ENCODE data around the gene RTL1. TPM values are rescaled to one million over a fixed set of nuclear protein-coding genes. Genes with fewer than 3 reads are reported as not detected.

Gene RTL1
- total RNA-seq, 1 experiment from 2014 or later: not detected

- Histone ChIP-seq H3K9me2 (replicated peaks; ENCODE audit: low read length) (no peaks in the 10 kb centered on the region), H3K9me3 (ENCODE audit: low read length) (no peaks in the 10 kb centered on the region), H3K27ac (ENCODE audit: low read length) (no peak overlapping the region), H3K36me3 (ENCODE audit: low read depth, low read length) (no peaks in the 10 kb centered on the region), H3K9ac (ENCODE audit: low read length) (no peak overlapping the region), H3K27me3 (ENCODE audit: low read length) (peaks cover 17% of the 10 kb centered on the region), H3F3A (ENCODE audit: low read length, unreplicated experiment) (no peaks in the 10 kb centered on the region), H3K79me2 (ENCODE audit: low read length) (no peaks in the 10 kb centered on the region), H2AFZ (ENCODE audit: low read length) (no peak overlapping the region), H4K20me1 (ENCODE audit: low read length) (no peaks in the 10 kb centered on the region), H3K4me2 (ENCODE audit: low read length) (no peak overlapping the region), H3K4me3 (ENCODE audit: low read length) (no peak overlapping the region), H3K4me1 (ENCODE audit: insufficient read depth, low read length) (no peaks in the 10 kb centered on the region)
- POLR2A ChIA-PET (ENCODE audit: unreplicated experiment): no interaction called here
- no peak for DNase-seq
- TF ChIP-seq EZH2phosphoT487 (IDR thresholded peaks at IDR 0.05; ENCODE audit: borderline replicate concordance, low read length) (no peak), EZH2 (IDR thresholded peaks at IDR 0.05; ENCODE audit: low read length, unreplicated experiment) (no peak), CTCF (conservative IDR thresholded peaks at IDR 0.05; ENCODE audit: low read depth, low read length) (no peak)
- no TSS peak for BruUV-seq (replicated peaks)
- ATAC-seq: no peak
- intact Hi-C loops (cut with micrococcal nuclease): no loop called here
- CTCF ChIA-PET: no interaction called here
These were observed 11.7 kb downstream of the RTL1 start for GRCh38 chr14:100891501-100892445.

DNA sequence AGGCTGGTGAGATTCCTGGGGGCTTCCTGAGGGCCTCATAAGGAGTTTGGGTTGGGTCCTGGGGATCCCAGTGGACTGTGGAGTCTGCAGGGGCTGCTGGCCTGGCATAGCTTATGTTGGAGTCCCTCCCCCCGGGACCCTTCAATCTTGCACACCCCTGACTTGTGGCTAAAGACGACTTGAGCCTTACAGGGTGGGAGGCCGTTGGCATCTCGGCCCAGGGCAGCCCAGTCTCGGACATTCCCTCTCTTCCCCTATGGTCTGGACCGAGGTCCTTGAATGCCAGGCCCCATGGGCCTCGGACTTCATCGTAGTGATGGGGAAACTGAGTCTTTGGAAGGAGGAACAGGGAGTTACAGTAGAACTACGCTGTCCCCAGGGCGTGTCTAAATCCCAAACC lies 12.5 kb downstream of the RTL1 start:
- no peaks in the 10 kb centered on the region for H4K20me1 ChIP-seq (ENCODE audit: low read length)
- intact Hi-C loops (cut with micrococcal nuclease): no loop called here
- peaks cover 11% of the 10 kb centered on the region for H3K27me3 ChIP-seq (ENCODE audit: low read length)
- H3K9me2 ChIP-seq (replicated peaks; ENCODE audit: low read length): no peaks in the 10 kb centered on the region
- no TSS peak for BruUV-seq (replicated peaks)
- H3K27ac ChIP-seq (ENCODE audit: low read length): no peak overlapping the region
- ChIA-PET POLR2A (ENCODE audit: unreplicated experiment) (no interaction called here), CTCF (no interaction called here)
- H3K79me2 ChIP-seq (ENCODE audit: low read length): no peaks in the 10 kb centered on the region
- no peak overlapping the region for H2AFZ ChIP-seq (ENCODE audit: low read length)
- no peak for TF ChIP-seq CTCF (conservative IDR thresholded peaks at IDR 0.05; ENCODE audit: low read depth, low read length)
- TF ChIP-seq EZH2 (IDR thresholded peaks at IDR 0.05; ENCODE audit: low read length, unreplicated experiment): no peak
- no peak for TF ChIP-seq EZH2phosphoT487 (IDR thresholded peaks at IDR 0.05; ENCODE audit: borderline replicate concordance, low read length)
- H3K4me2 ChIP-seq (ENCODE audit: low read length): no peak overlapping the region
- H3K4me1 ChIP-seq (ENCODE audit: insufficient read depth, low read length): no peaks in the 10 kb centered on the region
- H3K36me3 ChIP-seq (ENCODE audit: low read depth, low read length): no peaks in the 10 kb centered on the region
- no peak for DNase-seq
- ATAC-seq: no peak
- no peaks in the 10 kb centered on the region for H3K9me3 ChIP-seq (ENCODE audit: low read length)
- H3K4me3 ChIP-seq (ENCODE audit: low read length): no peak overlapping the region
- H3K9ac ChIP-seq (ENCODE audit: low read length): no peak overlapping the region
- no peaks in the 10 kb centered on the region for H3F3A ChIP-seq (ENCODE audit: low read length, unreplicated experiment)

Data from PC-3 (cell line).